GM21528 (cell line): ENCODE data around the gene STUM.
"Not testable (repeated sequence)": the region's sequence is repeated elsewhere in the genome, so short reads cannot be mapped to it uniquely, and the experiment has no call there.

Experiments used
- ATAC-seq: cut with Tn5 transposase; IDR thresholded peaks from one replicate; pipeline ENCODE4 v1.9.1; 2021; ENCODE audit warnings: mild to moderate bottlenecking, moderate library complexity; ENCODE audit not compliant: unreplicated experiment, low FRiP score

Gene STUM

GRCh38 chr1:226602186-226603021 lies 53.8 kb downstream of the STUM start:
- no peak for ATAC-seq

- ATAC-seq, result no peak
Observed at GRCh38 chr1:226603022-226603857, 54.7 kb downstream of the STUM start.

GRCh38 chr1:226603858-226604559 lies 55.4 kb downstream of the STUM start:
- ATAC-seq, result no peak

GRCh38 chr1:226604560-226605317 lies 56.2 kb downstream of the STUM start:
- ATAC-seq, result no peak

GRCh38 chr1:226605318-226605950 lies 56.9 kb downstream of the STUM start:
- ATAC-seq, result no peak

- ATAC-seq, result no peak
Observed at GRCh38 chr1:226606311-226607267, 58.0 kb downstream of the STUM start.

GRCh38 chr1:226607268-226607660 lies 58.7 kb downstream of the STUM start:
- no peak for ATAC-seq

GRCh38 chr1:226607821-226608220 lies 59.3 kb downstream of the STUM start:
- no peak for ATAC-seq

- no peak for ATAC-seq
Observed at GRCh38 chr1:226608699-226609505, 60.3 kb downstream of the STUM start.

GRCh38 chr1:226609836-226610455 lies 61.4 kb downstream of the STUM start:
- ATAC-seq, result no peak

- no peak for ATAC-seq
Observed at GRCh38 chr1:226610671-226611070, 62.1 kb downstream of the STUM start.

GRCh38 chr1:226611301-226611700 lies 62.7 kb downstream of the STUM start:
- no peak for ATAC-seq

GRCh38 chr1:226611980-226612379 lies 63.4 kb downstream of the STUM start:
- not testable (repeated sequence) for ATAC-seq

- no peak for ATAC-seq
Observed at GRCh38 chr1:226615876-226616275, 67.3 kb downstream of the STUM start.

- no peak for ATAC-seq
Observed at GRCh38 chr1:226616636-226617035, 68.1 kb downstream of the STUM start.

- no peak for ATAC-seq
Observed at GRCh38 chr1:226617109-226617508, 68.5 kb downstream of the STUM start.

- not testable (repeated sequence) for ATAC-seq
Observed at GRCh38 chr1:226617719-226618118, 69.2 kb downstream of the STUM start.
